Loucy (cell line): ENCODE results near the gene ELOVL1.

Source experiments
- H2AFZ ChIP-seq: fragments of 200-600 bp; sonication (generic); 2 replicates; pipeline ENCODE4 v1.6.0; 2016; ENCODE audit warnings: antibody characterized with exemption, mild to moderate bottlenecking, low read length, moderate library complexity
- H3F3A ChIP-seq: fragments of 200-600 bp; 2 replicates; pipeline ENCODE4 v1.6.0; 2016; ENCODE audit warnings: antibody characterized with exemption, low read depth, mild to moderate bottlenecking
- H3K27me3 ChIP-seq: fragments of 200-600 bp; sonication (generic); 2 replicates; pipeline ENCODE4 v1.6.1; 2014; ENCODE audit warnings: low read length, mild to moderate bottlenecking; ENCODE audit not compliant: insufficient read depth, poor library complexity, severe bottlenecking
- H3K36me3 ChIP-seq: fragments of 200-600 bp; sonication (generic); 2 replicates; pipeline ENCODE4 v1.6.1; 2016; ENCODE audit warnings: low read length; ENCODE audit not compliant: insufficient read depth
- H3K4me1 ChIP-seq: fragments of 200-600 bp; sonication (generic); 2 replicates; pipeline ENCODE4 v1.5.1; 2014; ENCODE audit warnings: low read length, mild to moderate bottlenecking; ENCODE audit not compliant: insufficient read depth, poor library complexity, severe bottlenecking
- H3K4me2 ChIP-seq: fragments of 200-600 bp; sonication (generic); 2 replicates; pipeline ENCODE4 v1.6.0; 2014; ENCODE audit warnings: antibody characterized with exemption, low read length, low read depth, mild to moderate bottlenecking; ENCODE audit not compliant: poor library complexity, severe bottlenecking
- H3K4me3 ChIP-seq: fragments of 200-600 bp; sonication (generic); 2 replicates; pipeline ENCODE4 v1.5.1; 2014; ENCODE audit warnings: low read length, mild to moderate bottlenecking, mixed read lengths; ENCODE audit not compliant: poor library complexity, severe bottlenecking
- H3K79me2 ChIP-seq: fragments of 200-600 bp; sonication (generic); 2 replicates; pipeline ENCODE4 v1.6.1; 2014; ENCODE audit warnings: low read length; ENCODE audit not compliant: insufficient read depth
- H3K9ac ChIP-seq: fragments of 200-600 bp; sonication (generic); 2 replicates; pipeline ENCODE4 v1.6.0; 2014; ENCODE audit warnings: mild to moderate bottlenecking, low read depth, low read length, moderate library complexity; ENCODE audit not compliant: poor library complexity, severe bottlenecking
- H3K9me2 ChIP-seq: fragments of 200-600 bp; sonication (generic); replicated peaks from 2 replicates; pipeline ENCODE4 v1.6.1; 2016; ENCODE audit warnings: low read depth, low read length, mixed read lengths
- H3K9me3 ChIP-seq: fragments of 200-600 bp; sonication (generic); 2 replicates; pipeline ENCODE4 v1.6.1; 2014; ENCODE audit warnings: mild to moderate bottlenecking, antibody characterized with exemption, low read length, low read depth; ENCODE audit not compliant: insufficient read depth
- H4K20me1 ChIP-seq: fragments of 200-600 bp; sonication (generic); 2 replicates; pipeline ENCODE4 v1.6.0; 2014; ENCODE audit warnings: antibody characterized with exemption, low read length, mild to moderate bottlenecking; ENCODE audit not compliant: insufficient read depth, poor library complexity, severe bottlenecking
- CTCF ChIP-seq: fragments of 200-600 bp; sonication (generic); conservative IDR thresholded peaks from 2 replicates; pipeline ENCODE4 v1.5.1; 2014; ENCODE audit warnings: mild to moderate bottlenecking, antibody characterized with exemption, low read length
- EZH2phosphoT487 ChIP-seq: fragments of 200-600 bp; IDR thresholded peaks from 2 replicates; pipeline ENCODE4 v1.6.1; 2018; ENCODE audit warnings: antibody characterized with exemption, mild to moderate bottlenecking, moderate library complexity, borderline replicate concordance

Gene ELOVL1

DNA sequence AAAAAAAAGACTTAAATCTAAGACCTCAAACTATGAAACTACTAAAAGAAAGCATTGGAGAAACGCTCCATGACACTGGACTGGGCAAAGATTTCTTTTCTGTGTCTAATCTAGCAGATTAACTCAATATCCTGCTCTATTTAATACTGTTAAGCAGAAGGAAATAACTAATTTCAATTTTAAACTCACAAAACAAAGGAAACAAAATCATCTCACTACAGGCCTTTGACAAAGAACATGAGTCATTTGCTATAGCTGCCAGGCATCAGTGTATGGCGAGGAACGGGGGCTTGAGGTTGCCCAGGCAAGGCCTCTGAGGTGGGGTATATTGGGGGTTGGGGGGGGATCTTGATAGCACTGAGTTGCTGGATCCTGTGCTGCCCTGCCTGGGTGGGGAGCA lies 42.8 kb upstream of the ELOVL1 start:
- TF ChIP-seq EZH2phosphoT487 (no peak), CTCF (no peak)
- H3K4me2 ChIP-seq = no peak overlapping the region
- H4K20me1 ChIP-seq = no peaks in the 10 kb centered on the region
- H3K4me1 ChIP-seq = no peaks in the 10 kb centered on the region
- H3K9me2 ChIP-seq = no peaks in the 10 kb centered on the region
- no peak overlapping the region for H2AFZ ChIP-seq
- peaks cover 9% of the 10 kb centered on the region; the same call in 1 of the 2 replicates for H3K36me3 ChIP-seq
- H3K27me3 ChIP-seq = no peaks in the 10 kb centered on the region
- H3K9me3 ChIP-seq = no peaks in the 10 kb centered on the region
- H3K79me2 ChIP-seq = no peaks in the 10 kb centered on the region
- no peak overlapping the region for H3K9ac ChIP-seq
- H3K4me3 ChIP-seq = no peak overlapping the region
- H3F3A ChIP-seq = no peaks in the 10 kb centered on the region

GRCh38 chr1:43405876-43406234 lies 38.0 kb upstream of the ELOVL1 start:
- Histone ChIP-seq H3K9me2 (no peaks in the 10 kb centered on the region), H3K9me3 (no peaks in the 10 kb centered on the region), H3K27me3 (no peaks in the 10 kb centered on the region), H3K4me3 (no peak overlapping the region), H3K9ac (no peak overlapping the region), H3K4me1 (no peaks in the 10 kb centered on the region), H3K4me2 (no peak overlapping the region), H3K79me2 (no peaks in the 10 kb centered on the region), H3K36me3 (peaks cover 19% of the 10 kb centered on the region; the same call in 1 of the 2 replicates), H2AFZ (no peak overlapping the region), H4K20me1 (no peaks in the 10 kb centered on the region), H3F3A (no peaks in the 10 kb centered on the region)
- TF ChIP-seq EZH2phosphoT487 = no peak
- no peak for TF ChIP-seq CTCF

DNA sequence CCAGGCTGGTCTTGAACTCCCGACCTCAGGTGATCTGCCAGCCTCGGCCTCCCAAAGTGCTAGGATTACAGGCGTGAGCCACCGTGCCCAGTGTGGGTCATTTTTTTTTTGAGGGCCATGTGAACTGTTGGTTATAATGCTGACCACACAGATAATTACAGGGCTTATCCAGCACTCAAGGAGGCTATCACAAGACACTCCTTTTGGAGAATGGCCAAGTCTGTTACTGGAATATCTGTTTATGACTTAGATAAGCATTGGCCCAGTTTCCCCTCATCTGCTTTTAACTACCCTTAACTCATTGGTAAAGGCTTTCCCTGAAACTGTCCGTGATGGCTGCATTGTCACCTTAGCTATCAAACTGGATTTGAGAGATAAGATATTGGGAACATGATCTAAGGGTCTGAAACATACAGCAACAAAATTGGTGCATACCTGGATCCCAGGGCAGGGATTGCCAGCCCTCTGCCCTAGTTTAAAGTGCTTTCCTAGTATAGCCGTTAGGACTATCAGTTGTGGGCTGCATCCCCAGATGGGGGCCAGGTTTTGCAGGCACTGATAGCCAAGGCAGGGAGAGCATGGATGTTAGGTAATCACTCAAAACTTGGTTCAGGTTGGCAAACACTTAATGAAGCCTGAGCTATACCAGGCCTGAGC lies 37.5 kb upstream of the ELOVL1 start:
- H3K36me3 ChIP-seq = peaks cover 19% of the 10 kb centered on the region; the same call in 1 of the 2 replicates
- no peaks in the 10 kb centered on the region for H3K9me2 ChIP-seq
- H3F3A ChIP-seq = no peaks in the 10 kb centered on the region
- no peak overlapping the region for H3K4me2 ChIP-seq
- TF ChIP-seq EZH2phosphoT487 (no peak), CTCF (no peak)
- no peak overlapping the region for H3K9ac ChIP-seq
- H2AFZ ChIP-seq = no peak overlapping the region
- no peak overlapping the region for H3K4me3 ChIP-seq
- H3K4me1 ChIP-seq = no peaks in the 10 kb centered on the region
- no peaks in the 10 kb centered on the region for H3K9me3 ChIP-seq
- no peaks in the 10 kb centered on the region for H4K20me1 ChIP-seq
- H3K27me3 ChIP-seq = no peaks in the 10 kb centered on the region
- no peaks in the 10 kb centered on the region for H3K79me2 ChIP-seq
